Stimulated activated CD4-positive, alpha-beta T cell treated with anti-CD3 and anti-CD28 coated beads, Interleukin-12 subunit alpha, Interleukin-12 subunit beta, amount 100 ng/mL, for 48 hours (primary cell): ENCODE data around the gene MS4A8.
"Not testable (repeated sequence)": the region's sequence is repeated elsewhere in the genome, so short reads cannot be mapped to it uniquely, and the experiment has no call there.

Experiments
- DNase-seq, 3 donors: peaks; one replicate each; pipeline ENCODE4 v3.0.0-alpha.2; 2020; ENCODE audit warnings: low read depth in 2 of 3, low spot score in 1 of 3

Gene MS4A8

GRCh38 chr11:60724420-60724819, 25.0 kb downstream of the MS4A8 start, which contains the start of gene MS4A18:
MS4A18 (plus strand) TSS chr11:60724720.
- DNase-seq, result no peak

DNA sequence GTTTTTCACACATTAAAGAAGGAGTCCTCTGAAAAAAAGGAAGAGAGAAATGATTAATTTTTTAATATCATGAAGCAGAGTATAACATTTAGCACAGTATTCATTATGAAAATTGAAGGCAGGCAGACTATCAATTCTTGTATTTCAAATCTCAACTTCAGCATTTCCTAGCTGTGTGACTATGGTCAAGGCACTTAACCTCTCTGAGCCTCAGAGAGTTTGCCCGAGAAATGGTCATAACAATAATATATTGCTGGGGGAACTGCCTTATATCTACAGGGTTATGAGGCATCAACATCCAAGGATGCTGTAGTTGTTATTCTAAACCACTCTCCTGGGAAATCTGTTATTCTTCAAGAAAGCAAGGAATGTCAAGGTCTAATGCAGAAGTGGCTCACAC, 26.2 kb downstream of the MS4A8 start:
- DNase-seq, result no peak

DNA sequence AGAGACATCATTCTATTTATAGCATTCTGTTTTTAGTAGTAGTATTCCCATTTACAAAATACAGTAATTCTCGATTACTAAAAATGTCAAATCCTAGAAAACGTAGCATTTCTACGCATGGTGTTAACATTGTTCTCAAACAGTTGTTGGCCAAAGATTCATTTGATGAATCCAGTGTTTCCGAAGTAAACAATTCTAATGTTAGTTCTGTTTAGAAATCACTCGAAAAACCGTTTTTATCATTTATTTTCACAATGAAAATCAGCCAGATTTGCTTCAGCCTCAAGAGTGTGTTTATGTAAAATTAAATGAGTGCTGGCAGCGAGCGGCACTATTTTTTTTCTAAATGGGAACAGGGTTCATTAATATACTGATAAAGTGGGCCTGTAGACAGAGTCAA, 32.2 kb downstream of the MS4A8 start:
- no peak for DNase-seq

- DNase-seq, result no peak
Observed at GRCh38 chr11:60734279-60734678, 34.9 kb downstream of the MS4A8 start.

DNA sequence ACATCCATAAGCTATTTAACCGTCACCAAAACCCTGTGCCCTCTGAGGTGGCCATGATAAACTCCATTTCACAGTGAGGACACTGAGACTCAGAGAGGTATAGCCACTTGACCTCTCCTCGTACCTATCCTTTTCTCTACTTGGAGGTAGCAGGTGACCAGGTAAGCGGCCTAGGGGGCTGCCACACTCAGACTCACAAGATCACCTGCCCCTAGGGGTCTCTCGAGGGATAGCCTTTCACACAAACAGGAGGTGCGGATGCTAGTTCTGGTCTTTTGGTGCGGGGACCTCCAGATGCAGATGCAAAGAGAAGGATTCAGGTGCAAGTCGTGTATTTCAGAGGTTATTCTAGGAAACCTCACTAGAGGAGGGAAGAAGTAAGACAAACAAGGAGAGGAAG, 39.7 kb downstream of the MS4A8 start:
- no peak for DNase-seq

- DNase-seq, result no peak
Observed at GRCh38 chr11:60740573-60740972, 41.2 kb downstream of the MS4A8 start.

DNA sequence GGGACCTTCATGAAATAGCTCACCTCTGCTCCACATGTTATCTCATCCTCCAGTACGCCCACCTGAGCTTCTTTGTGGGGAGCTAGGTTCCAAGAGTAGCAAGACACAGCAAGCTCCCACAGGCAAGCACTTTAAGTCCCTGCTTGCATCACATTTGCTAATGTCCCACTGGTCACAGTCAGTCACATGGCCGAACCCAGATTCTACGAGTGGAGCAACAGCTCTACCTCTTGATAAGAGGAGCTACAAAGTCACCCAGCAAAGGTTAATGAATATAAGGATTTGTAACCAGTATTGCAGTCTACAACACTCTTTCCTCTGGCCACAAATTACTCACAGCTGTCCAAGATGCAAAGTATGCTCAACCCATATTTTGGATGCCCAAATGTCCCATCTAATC, 42.0 kb downstream of the MS4A8 start:
- no peak for DNase-seq

GRCh38 chr11:60743058-60743457, 43.6 kb downstream of the MS4A8 start:
- DNase-seq, result no peak

GRCh38 chr11:60744114-60744513, 44.7 kb downstream of the MS4A8 start:
- DNase-seq, result no peak

GRCh38 chr11:60747359-60747873, 48.0 kb downstream of the MS4A8 start:
- no peak for DNase-seq

DNA sequence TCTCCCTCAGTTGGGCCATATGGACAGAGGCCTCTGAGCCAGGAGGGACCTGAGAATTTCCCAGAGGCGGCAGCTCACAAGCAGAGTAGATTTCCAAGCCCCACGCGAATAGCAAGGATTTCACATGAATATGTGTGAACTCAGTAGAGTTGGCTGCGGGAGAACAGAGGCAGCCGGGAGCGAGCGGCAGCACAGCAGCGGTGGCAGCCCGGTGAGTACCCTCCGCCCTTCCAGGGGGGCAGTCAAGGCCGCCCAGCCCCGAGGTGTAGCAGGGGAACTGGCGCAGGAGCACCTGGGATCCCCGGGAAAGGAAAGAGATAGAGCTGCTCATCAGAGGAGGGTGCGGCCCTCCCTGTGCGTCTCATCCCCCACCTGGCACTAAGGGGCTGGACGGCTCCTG, 48.8 kb downstream of the MS4A8 start:
- DNase-seq, result no peak

GRCh38 chr11:60748821-60749220, 49.4 kb downstream of the MS4A8 start:
- no peak for DNase-seq

- DNase-seq, result no peak
Observed at GRCh38 chr11:60750911-60751310, 51.5 kb downstream of the MS4A8 start.

- no peak for DNase-seq
Observed at GRCh38 chr11:60753309-60753708, 53.9 kb downstream of the MS4A8 start.

- DNase-seq, result no peak
Observed at GRCh38 chr11:60754887-60755286, 55.5 kb downstream of the MS4A8 start.

DNA sequence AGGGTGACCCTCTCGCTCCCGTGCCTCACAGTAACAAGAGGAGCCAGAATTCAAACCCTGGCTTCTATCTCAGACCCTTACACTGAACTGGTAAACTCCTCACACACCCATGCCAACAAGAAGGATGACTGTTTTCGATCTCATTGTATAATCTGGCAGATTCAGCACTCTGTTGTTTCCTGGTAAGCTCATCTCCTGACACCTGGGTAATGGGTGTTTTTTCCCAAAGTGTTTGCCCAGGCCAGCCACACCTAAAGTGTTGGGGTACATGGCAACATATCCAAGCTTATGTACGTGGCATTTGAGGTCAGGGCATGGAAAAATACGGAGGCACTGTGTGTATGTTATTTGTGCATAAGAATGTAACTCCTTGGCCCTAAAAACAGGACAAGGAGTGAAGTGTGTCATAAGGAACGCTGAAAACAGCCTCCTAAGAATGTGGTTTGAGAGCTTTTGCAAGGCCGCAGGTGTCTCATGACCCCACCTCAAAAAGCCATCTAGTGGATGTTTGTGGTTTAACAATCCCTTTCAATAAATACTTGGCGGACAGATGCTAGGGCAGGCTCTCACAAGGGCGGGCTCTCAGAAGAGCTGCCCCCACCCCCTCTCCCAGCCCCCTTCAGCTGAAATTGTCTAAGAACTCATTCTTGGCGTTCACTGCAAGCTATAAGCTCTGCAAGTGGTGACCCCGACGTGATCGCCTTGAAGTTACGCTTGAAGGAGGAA, 57.1 kb downstream of the MS4A8 start, which contains the start of gene MS4A15:
TSS of gene MS4A15 (plus strand) at position 561 of the 726 bp plus-strand sequence. CDS start 6,867 bp downstream, outside the sequence.
- no peak for DNase-seq

DNA sequence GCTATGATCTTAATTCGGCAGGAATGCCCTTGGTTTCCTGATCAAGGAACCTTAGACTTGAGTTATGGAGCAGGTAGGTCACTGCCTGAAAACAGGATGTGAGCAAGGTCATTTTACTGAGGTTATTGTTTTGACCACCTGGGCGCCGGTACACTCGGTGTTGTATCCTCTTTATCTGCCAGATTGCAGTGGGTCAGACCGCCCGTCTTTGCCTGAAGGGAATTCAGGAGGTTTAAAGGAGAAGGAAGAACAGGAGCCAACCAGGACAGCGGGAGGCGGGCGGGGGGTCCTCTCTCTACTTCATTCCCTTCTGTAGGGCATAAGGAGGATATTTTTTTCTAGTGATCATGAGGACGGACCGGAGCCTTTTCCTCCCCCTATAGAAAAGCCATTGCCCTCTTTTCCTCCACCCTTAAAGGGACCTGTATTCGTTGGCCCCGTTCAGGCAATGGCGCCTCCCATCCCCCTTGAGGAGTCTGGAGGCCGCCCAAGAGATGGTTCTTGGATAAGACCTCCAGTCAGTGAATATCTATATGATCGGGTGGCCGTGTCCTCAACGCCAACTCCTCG, 57.9 kb downstream of the MS4A8 start:
- no peak for DNase-seq

- not testable (repeated sequence) for DNase-seq
Observed at GRCh38 chr11:60758671-60759070, 59.3 kb downstream of the MS4A8 start.

DNA sequence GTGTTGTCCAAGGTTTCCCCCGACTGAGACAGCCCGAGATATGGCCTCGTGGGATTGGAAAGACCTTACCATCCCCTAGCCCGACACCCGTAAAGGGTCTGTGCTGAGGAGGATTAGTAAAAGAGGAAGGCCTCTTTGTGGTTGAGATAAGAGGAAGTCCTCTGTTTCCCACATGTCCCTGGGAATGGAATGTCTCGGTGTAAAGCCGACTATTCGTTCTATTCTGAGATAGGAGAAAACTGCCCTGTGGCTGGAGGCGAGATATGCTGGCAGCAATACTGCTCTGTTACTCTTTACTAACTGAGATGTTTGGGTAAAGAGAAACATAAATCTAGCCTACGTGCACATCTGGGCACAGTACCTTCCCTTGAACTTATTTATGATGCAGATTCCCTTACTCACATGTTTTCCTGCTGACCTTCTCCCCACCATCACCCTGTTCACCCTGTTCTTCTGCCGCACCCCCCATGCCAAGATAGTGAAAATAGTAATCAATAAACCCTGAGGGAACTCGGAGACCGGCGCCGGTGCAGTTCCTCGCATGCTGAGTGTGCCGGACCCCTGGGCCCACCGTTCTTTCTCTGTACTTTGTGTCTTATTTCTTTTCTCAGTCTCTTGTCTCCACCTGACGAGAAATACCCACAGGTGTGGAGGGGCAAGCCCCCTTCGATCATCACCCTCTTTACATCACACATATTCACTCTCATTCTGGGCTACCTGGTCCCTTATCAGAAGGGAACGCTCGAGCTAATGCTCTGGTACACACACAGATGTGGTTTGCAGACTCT, 60.2 kb downstream of the MS4A8 start:
- not testable (repeated sequence) for DNase-seq

DNA sequence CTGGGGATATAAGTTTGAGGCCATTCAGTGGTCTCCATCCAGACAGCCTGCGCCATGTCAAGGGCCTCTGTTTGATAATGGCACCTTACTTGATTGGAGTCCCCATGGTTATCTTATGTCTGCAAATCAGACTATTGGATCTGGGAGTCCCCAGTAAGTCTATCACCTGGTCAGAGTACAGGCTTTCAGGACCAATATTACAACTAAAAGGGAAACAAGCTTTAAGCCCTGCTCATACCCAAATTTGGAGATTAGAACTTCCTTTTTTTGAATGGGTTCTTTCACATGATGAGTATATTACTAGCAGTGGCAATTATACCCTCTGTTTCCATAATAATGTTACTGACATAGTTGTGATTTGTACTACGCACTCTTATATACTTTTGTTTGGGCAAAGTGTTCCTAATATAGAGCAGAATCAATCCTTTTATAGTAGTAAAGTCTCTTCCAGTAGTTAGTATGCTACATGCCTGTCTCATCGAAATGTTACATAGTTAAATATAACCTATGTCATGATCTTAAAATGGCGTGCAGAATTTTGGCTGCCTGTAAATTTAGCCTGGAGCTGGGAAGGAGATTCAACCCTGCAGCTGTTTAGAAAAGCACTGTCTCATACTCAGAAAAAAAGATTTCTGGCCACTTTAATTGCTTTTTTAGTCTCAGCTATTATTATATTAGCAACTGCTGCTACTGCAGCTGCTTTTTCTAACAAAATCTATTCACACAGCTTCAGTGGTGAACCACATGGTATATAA, 62.2 kb downstream of the MS4A8 start:
- DNase-seq, result no peak
